ENCODE data around the gene S100B. TPM values are rescaled to one million over a fixed set of nuclear protein-coding genes. Genes with fewer than 3 reads are reported as not detected.

Gene S100B
- total and polyA plus RNA-seq, 2 of the 8 experiments (the other 6 are each of a cell fraction or from before 2014, with no cell fraction given), result 0.36 to 0.69 TPM

DNA sequence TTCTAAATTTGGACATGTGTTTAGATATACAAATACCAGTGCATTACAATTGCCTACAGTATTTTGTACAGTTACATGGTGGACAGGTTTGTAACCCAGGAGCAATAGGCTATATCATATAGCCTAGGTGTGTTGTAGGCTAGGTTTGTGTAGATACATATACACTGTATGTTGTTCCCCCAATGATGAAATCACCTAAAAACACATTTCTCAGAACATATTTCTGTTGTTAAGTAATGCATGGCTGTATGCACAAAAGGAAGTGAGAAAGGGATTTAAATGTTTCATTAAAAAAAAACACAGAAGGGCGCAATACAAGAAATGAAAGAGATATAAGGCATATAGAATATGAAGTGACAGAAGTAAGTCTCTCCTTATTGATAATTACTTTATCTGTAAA, 32.0 kb downstream of the S100B start (continued):
- TF ChIP-seq KDM1A (IDR thresholded peaks at IDR 0.05; ENCODE audit: borderline replicate concordance, low read length) (no peak), SAP30 (IDR thresholded peaks at IDR 0.05; ENCODE audit: insufficient read depth, insufficient replicate concordance, low read length) (no peak)

Measured in H1 (cell line).